CD4-positive, alpha-beta memory T cell (primary cell): ENCODE results near the gene SRMS. TPM values are rescaled to one million over a fixed set of nuclear protein-coding genes. Genes with fewer than 3 reads are reported as not detected.

Experiments
- CTCF ChIA-PET: fragments of 350-600 bp; sonication (Branson Sonifier 250); formaldehyde crosslinking; loops from one replicate; lab custom pipeline; 2021; ENCODE audit warnings: inconsistent platforms; ENCODE audit not compliant: partially characterized antibody; lab: Charles Lee
- POLR2A ChIA-PET: fragments of 350-600 bp; sonication (Branson Sonifier 250); formaldehyde crosslinking; loops from one replicate; lab custom pipeline; 2021; ENCODE audit not compliant: partially characterized antibody; lab: Charles Lee
- DNase-seq, 5 donors: peaks; one replicate each; pipeline versions ENCODE4 v3.0.0 to v3.0.0-alpha.2; 2020 to 2022; ENCODE audit warnings: mixed read lengths in 1 of 5
- H3K27ac ChIP-seq: one replicate; pipeline ENCODE4 v1.7.0; 2013; ENCODE audit warnings: low read depth, low read length
- H3K27me3 ChIP-seq: 2 replicates; pipeline ENCODE4 v1.7.0; 2013; ENCODE audit warnings: mild to moderate bottlenecking, low read length, moderate library complexity; ENCODE audit not compliant: insufficient read depth
- H3K36me3 ChIP-seq: 2 replicates; pipeline ENCODE4 v1.7.0; 2013; ENCODE audit warnings: mild to moderate bottlenecking, low read length, moderate library complexity; ENCODE audit not compliant: insufficient read depth
- H3K4me1 ChIP-seq: 2 replicates; pipeline ENCODE4 v1.7.0; 2013; ENCODE audit warnings: mild to moderate bottlenecking, low read length, moderate library complexity; ENCODE audit not compliant: insufficient read depth
- H3K4me3 ChIP-seq, 2 donors: one replicate each; pipeline ENCODE4 v1.7.0; 2013; ENCODE audit warnings: low read length in 2 of 2, mild to moderate bottlenecking in 1 of 2
- H3K9me3 ChIP-seq, 2 donors: one replicate each; pipeline ENCODE4 v1.7.0; 2013; ENCODE audit warnings: low read length in 2 of 2, control low read depth in 1 of 2; ENCODE audit not compliant: control insufficient read depth in 1 of 2
- H3K27ac Mint-ChIP-seq, 7 donors: one replicate each; pipeline ENCODE4 v1.8.0; 2020 to 2021; ENCODE audit warnings: mixed read lengths in 7 of 7, mild to moderate bottlenecking in 6 of 7, inconsistent platforms in 3 of 7, moderate library complexity in 3 of 7
- H3K27me3 Mint-ChIP-seq, 2 donors: one replicate each; pipeline ENCODE4 v1.8.0; 2020 to 2021; ENCODE audit warnings: mixed read lengths in 2 of 2
- H3K36me3 Mint-ChIP-seq, 2 donors: one replicate each; pipeline ENCODE4 v1.8.0; 2020 to 2021; ENCODE audit warnings: mixed read lengths in 2 of 2, inconsistent platforms in 1 of 2, mild to moderate bottlenecking in 1 of 2
- H3K4me1 Mint-ChIP-seq, 4 donors: one replicate each; pipeline ENCODE4 v1.8.0; 2020 to 2021; ENCODE audit warnings: mixed read lengths in 4 of 4, mild to moderate bottlenecking in 1 of 4
- H3K4me3 Mint-ChIP-seq, 8 donors: one replicate each; pipeline ENCODE4 v1.8.0; 2020 to 2021; ENCODE audit warnings: mixed read lengths in 8 of 8, mild to moderate bottlenecking in 7 of 8, moderate library complexity in 6 of 8, inconsistent platforms in 3 of 8
- H3K9me3 Mint-ChIP-seq, 8 donors: one replicate each; pipeline ENCODE4 v1.8.0; 2020 to 2021; ENCODE audit warnings: mixed read lengths in 8 of 8, mild to moderate bottlenecking in 5 of 8, inconsistent platforms in 3 of 8, moderate library complexity in 1 of 8
- intact Hi-C: fragments of 100-400 bp; cut with micrococcal nuclease; formaldehyde crosslinking; loops from one replicate; pipeline ENCODE4 v1.15.1; 2023
- polyA plus RNA-seq, 2 donors: library from polyadenylated mRNA; unstranded; fragments of 300-500 nt; fragmentation: Illumina TruSeq; gene quantifications; one replicate each; pipeline ENCODE4 v1.2.3, GENCODE V29; 2021
- total RNA-seq, 2 experiments: library from RNA; stranded (reverse); gene quantifications; one replicate each; pipeline ENCODE4 v1.2.3, GENCODE V29; 2021

Gene SRMS
- total and polyA plus RNA-seq, 4 experiments from 2014 or later, result not detected

DNA sequence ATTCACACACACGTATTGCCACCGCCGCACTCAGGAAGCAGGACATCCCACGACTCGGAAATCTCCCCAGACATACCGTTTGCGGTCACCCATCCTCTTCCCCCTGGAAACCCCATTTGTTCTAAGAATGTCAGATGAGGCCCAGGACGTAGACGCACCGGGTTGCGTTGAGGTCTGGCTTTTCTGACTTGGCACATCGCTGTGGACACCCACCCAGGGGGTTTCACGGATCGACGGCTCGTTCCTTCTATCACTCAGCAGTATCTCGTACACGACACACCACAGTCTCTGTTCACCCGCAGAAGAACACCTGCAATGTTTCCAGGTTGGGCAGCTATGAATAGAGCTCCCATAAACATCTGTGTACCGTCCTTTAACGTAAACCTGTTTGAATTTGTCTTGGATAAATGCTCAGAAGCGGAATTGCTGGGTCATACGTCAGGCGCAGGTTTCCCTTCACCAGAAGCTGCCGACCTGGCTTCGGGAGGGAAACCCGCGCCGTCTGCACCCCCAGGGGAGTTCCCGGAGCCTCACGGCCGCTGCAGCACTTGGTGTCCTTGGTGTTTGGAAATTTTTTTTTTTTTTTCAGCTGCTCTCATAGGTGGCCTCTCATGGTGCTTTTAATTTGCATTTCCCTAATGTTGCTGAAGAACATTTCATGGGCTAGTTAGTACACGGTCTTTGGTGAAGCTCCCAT is 39.3 kb downstream of the SRMS start:
- H3K27me3 ChIP-seq, result no peaks in the 10 kb centered on the region
- DNase-seq, result no peak
- H3K4me1 Mint-ChIP-seq, result peaks cover 3 to 8% (median 5%) of the 10 kb centered on the region in 4 donors
- peaks cover 0 to 22% (median 13%) of the 10 kb centered on the region in 8 donors for H3K9me3 Mint-ChIP-seq
- intact Hi-C loops, result no loop called here
- H3K27me3 Mint-ChIP-seq, result peaks cover 29 to 30% of the 10 kb centered on the region in 2 donors
- peak overlapping the region in 3 of 8 donors; percentile 10 to 64 (median 35) for H3K4me3 Mint-ChIP-seq
- H3K36me3 ChIP-seq, result no peaks in the 10 kb centered on the region
- no peaks in the 10 kb centered on the region for H3K4me1 ChIP-seq
- H3K36me3 Mint-ChIP-seq, result peaks cover 2 to 6% of the 10 kb centered on the region in 2 donors
- H3K27ac Mint-ChIP-seq, result peak overlapping the region in 2 of 7 donors; percentile 48 to 52
- POLR2A ChIA-PET, result no interaction called here
- CTCF ChIA-PET, result interaction anchor here (0.7 kb wide), 1 partner anchor 11 kb away, joined by 3 read pairs; no protein-coding TSS in a partner anchor
- no peaks in the 10 kb centered on the region for H3K9me3 ChIP-seq
- no peak overlapping the region for H3K4me3 ChIP-seq
- no peak overlapping the region for H3K27ac ChIP-seq

DNA sequence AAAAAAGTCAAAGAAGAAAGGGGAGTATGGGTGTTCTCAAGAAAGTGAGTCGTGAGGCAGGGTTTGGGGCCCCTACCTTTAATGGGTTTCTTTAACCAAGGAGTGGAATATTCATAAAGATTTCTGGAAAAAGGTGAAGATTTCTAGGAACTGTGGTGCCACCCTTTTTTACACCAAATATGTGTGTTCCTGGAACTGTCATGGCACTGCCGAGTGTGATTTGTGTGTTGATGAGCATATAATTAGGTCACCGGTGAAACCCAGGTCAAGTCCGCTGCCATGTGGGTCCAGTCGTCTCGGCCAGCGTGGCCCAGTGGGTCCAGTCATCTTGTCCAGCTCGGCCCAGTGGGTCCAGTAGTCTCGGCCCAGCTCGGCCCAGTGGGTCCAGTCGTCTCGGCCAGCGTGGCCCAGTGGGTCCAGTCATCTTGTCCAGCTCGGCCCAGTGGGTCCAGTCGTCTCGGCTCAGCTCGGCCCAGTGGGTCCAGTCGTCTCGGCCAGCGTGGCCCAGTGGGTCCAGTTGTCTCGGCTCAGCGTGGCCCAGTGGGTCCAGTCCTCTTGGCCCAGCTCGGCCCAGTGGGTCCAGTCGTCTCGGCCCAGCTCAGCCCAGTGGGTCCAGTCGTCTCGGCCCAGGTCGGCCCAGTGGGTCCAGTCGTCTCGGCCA is 40.3 kb downstream of the SRMS start:
- ChIA-PET CTCF (no interaction called here), POLR2A (interaction anchor here (1.1 kb wide), 1 partner anchor 10 kb away, joined by 3 read pairs; no protein-coding TSS in a partner anchor)
- intact Hi-C loops, result no loop called here
- Mint-ChIP-seq H3K4me3 (no peak overlapping the region), H3K27ac (no peak overlapping the region), H3K4me1 (peaks cover 3 to 8% (median 5%) of the 10 kb centered on the region in 4 donors), H3K9me3 (peaks cover 0 to 22% (median 11%) of the 10 kb centered on the region in 8 donors), H3K27me3 (peaks cover 26 to 27% of the 10 kb centered on the region in 2 donors), H3K36me3 (peaks cover 2 to 6% of the 10 kb centered on the region in 2 donors)
- no peak for DNase-seq
- H3K4me1 ChIP-seq, result no peaks in the 10 kb centered on the region
- no peaks in the 10 kb centered on the region for H3K27me3 ChIP-seq
- H3K36me3 ChIP-seq, result no peaks in the 10 kb centered on the region
- no peak overlapping the region for H3K27ac ChIP-seq
- no peaks in the 10 kb centered on the region for H3K9me3 ChIP-seq
- H3K4me3 ChIP-seq, result no peak overlapping the region

DNA sequence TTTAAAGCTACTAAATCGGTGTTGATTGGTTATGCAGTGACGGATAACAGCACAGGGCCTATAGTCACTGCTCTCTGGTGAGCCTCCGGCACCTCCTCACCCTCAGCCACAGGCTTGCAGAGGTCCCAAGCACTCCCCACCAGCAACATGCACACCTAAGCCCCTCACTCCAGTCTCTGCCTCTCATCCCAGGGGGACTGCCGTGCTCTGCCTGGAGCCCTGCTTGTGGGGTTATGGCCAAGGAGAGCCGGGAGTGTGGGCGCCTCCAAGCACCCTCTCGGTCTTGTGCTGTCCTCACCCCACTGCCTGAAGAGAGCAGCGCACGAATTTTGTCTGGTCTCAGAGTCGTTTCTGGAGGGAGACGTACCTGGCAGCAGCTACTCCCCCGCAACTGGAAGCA is 41.8 kb downstream of the SRMS start:
- ChIA-PET CTCF (interaction anchor here (2.3 kb wide), 1 partner anchor 9 kb away, joined by 8 read pairs; no protein-coding TSS in a partner anchor), POLR2A (no interaction called here)
- no peak for DNase-seq
- intact Hi-C loops, result no loop called here
- H3K27ac Mint-ChIP-seq, result no peak overlapping the region
- H3K36me3 ChIP-seq, result no peaks in the 10 kb centered on the region
- no peaks in the 10 kb centered on the region for H3K9me3 ChIP-seq
- peaks cover 0 to 22% (median 11%) of the 10 kb centered on the region in 8 donors for H3K9me3 Mint-ChIP-seq
- no peak overlapping the region for H3K4me3 Mint-ChIP-seq
- H3K4me3 ChIP-seq, result no peak overlapping the region
- no peaks in the 10 kb centered on the region for H3K4me1 ChIP-seq
- peaks cover 22 to 23% of the 10 kb centered on the region in 2 donors for H3K27me3 Mint-ChIP-seq
- no peak overlapping the region for H3K27ac ChIP-seq
- peaks cover 2 to 6% of the 10 kb centered on the region in 2 donors for H3K36me3 Mint-ChIP-seq
- H3K27me3 ChIP-seq, result no peaks in the 10 kb centered on the region
- peaks cover 3 to 8% (median 5%) of the 10 kb centered on the region in 4 donors for H3K4me1 Mint-ChIP-seq

DNA sequence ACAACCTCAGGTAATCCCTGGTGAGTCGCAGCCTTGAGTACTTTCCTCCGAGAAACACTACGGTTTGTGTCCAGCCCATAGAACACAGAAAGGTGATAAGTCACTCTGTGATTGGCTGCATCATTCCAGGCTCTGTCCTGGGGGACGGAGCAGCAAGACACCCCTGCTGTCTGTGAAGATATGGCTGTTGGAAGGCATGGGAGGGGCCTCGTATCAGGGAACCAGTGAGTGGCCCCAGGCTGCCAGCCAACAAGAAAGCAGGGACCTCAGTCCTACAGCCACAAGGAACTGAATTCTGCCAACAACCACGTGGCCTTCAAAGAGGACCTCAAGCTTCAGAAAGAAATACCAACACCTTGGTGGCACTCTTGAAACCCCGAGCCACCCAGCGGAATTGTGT is 42.3 kb downstream of the SRMS start:
- Histone ChIP-seq H3K36me3 (no peaks in the 10 kb centered on the region), H3K9me3 (no peaks in the 10 kb centered on the region), H3K4me3 (no peak overlapping the region), H3K4me1 (no peaks in the 10 kb centered on the region), H3K27ac (no peak overlapping the region), H3K27me3 (no peaks in the 10 kb centered on the region)
- no peak overlapping the region for H3K4me3 Mint-ChIP-seq
- H3K9me3 Mint-ChIP-seq, result peaks cover 0 to 22% (median 11%) of the 10 kb centered on the region in 8 donors
- H3K36me3 Mint-ChIP-seq, result peaks cover 2 to 6% of the 10 kb centered on the region in 2 donors
- no peak overlapping the region for H3K27ac Mint-ChIP-seq
- ChIA-PET CTCF (interaction anchor here (2.3 kb wide), 1 partner anchor 9 kb away, joined by 8 read pairs; no protein-coding TSS in a partner anchor), POLR2A (no interaction called here)
- intact Hi-C loops, result no loop called here
- peaks cover 3 to 8% (median 5%) of the 10 kb centered on the region in 4 donors for H3K4me1 Mint-ChIP-seq
- peaks cover 18 to 23% of the 10 kb centered on the region in 2 donors for H3K27me3 Mint-ChIP-seq
- DNase-seq, result no peak

DNA sequence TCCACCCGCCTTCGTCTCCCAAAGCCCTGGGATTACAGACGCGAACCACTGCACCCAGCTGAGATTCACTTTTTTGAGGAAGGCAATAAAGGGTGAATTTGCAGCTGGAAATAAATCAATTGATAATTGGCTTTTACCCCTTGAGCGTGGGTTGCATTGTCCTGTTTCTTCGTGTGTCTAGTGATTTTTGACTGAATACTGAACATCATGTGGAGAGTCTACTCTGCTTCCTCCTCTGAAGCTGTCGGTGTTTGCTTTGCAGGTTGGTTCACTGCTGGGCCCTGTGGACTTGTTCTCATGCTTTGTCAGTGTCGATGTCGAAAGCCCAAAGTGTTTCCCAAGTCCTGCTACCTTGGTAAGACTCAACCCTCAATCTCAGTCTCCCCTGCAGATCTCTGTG is 42.9 kb downstream of the SRMS start:
- H3K36me3 ChIP-seq, result no peaks in the 10 kb centered on the region
- H3K27me3 ChIP-seq, result no peaks in the 10 kb centered on the region
- no peak overlapping the region for H3K4me3 Mint-ChIP-seq
- no peak for DNase-seq
- H3K9me3 ChIP-seq, result no peaks in the 10 kb centered on the region
- peaks cover 3 to 8% (median 5%) of the 10 kb centered on the region in 4 donors for H3K4me1 Mint-ChIP-seq
- POLR2A ChIA-PET, result no interaction called here
- CTCF ChIA-PET, result interaction anchor here (2.3 kb wide), 1 partner anchor 8 kb away, joined by 8 read pairs; no protein-coding TSS in a partner anchor
- H3K27me3 Mint-ChIP-seq, result peaks cover 16 to 20% of the 10 kb centered on the region in 2 donors
- no peak overlapping the region for H3K27ac ChIP-seq
- no peak overlapping the region for H3K27ac Mint-ChIP-seq
- H3K4me3 ChIP-seq, result no peak overlapping the region
- intact Hi-C loops, result no loop called here
- peaks cover 2 to 6% of the 10 kb centered on the region in 2 donors for H3K36me3 Mint-ChIP-seq
- H3K4me1 ChIP-seq, result peaks cover under 1% of the 10 kb centered on the region
- peaks cover 0 to 22% (median 11%) of the 10 kb centered on the region in 8 donors for H3K9me3 Mint-ChIP-seq

DNA sequence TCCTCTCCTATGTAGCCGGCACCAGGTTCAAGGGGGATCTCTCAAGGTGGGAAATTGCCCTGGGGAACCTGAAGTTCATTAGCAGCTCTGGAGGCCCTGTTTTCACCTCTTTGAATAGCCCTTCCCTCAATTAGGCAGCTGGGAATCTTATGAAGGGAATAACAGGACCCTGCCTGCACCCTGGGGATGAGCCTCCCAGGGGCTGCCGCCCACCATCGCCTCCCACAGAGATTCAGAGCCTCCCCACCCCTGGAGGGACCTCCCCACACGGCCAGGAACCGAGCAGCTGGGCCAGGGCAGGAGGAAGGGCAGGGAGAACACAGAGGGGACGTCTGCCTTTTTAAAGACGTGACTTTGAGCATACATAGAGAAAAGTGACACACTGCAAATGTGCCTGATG is 44.0 kb downstream of the SRMS start:
- CTCF ChIA-PET, result no interaction called here
- POLR2A ChIA-PET, result no interaction called here
- H3K4me1 ChIP-seq, result peaks cover 4% of the 10 kb centered on the region

DNA sequence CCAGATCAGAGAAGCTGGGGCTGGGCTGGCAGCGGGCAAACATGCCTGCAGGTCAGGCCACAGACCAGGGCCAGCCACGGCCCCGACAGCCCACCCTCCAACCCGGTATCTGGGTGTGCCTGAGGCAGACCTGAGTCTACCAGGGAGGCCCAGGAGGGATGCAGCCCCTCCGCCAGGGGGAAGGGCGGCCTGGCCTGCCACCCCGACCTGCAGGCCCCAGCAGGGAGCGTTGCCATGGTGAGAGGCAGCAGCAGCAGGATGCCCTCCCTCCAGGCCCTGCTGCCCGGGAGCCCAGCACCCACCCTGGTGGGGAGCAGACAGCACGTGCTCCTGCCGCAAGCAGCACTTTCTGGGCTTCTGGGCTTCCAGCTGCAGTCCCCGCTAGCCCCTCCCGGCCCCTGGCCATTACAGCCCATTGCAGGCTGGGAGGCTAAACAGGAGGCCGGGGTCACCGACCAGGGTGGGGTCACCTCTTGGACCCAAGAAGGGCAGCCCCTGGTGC is 44.8 kb downstream of the SRMS start:
- H3K36me3 ChIP-seq, result no peaks in the 10 kb centered on the region
- peaks cover 5 to 6% of the 10 kb centered on the region in 2 donors for H3K27me3 Mint-ChIP-seq
- H3K4me3 ChIP-seq, result no peak overlapping the region
- H3K27me3 ChIP-seq, result peaks cover under 1% of the 10 kb centered on the region
- intact Hi-C loops, result no loop called here
- no peak for DNase-seq
- H3K4me1 Mint-ChIP-seq, result peaks cover 0 to under 1% (median under 1%) of the 10 kb centered on the region in 4 donors
- peaks cover 9% of the 10 kb centered on the region for H3K4me1 ChIP-seq
- H3K9me3 Mint-ChIP-seq, result peaks cover 0 to 22% (median 11%) of the 10 kb centered on the region in 8 donors
- ChIA-PET POLR2A (no interaction called here), CTCF (interaction anchor here (1.4 kb wide), 1 partner anchor 18 kb away, joined by 3 read pairs; the partner anchor contains the start of gene PPDPF)
- H3K4me3 Mint-ChIP-seq, result no peak overlapping the region
- no peak overlapping the region for H3K27ac Mint-ChIP-seq
- peaks cover 2 to 6% of the 10 kb centered on the region in 2 donors for H3K36me3 Mint-ChIP-seq
- H3K9me3 ChIP-seq, result no peaks in the 10 kb centered on the region
- no peak overlapping the region for H3K27ac ChIP-seq

More for the DNA sequence above, 44.0 kb downstream of the SRMS start:
- Mint-ChIP-seq H3K4me1 (peaks cover 3 to 8% (median 5%) of the 10 kb centered on the region in 4 donors), H3K27ac (no peak overlapping the region), H3K36me3 (peaks cover 2 to 6% of the 10 kb centered on the region in 2 donors), H3K27me3 (peaks cover 11 to 14% of the 10 kb centered on the region in 2 donors), H3K4me3 (no peak overlapping the region), H3K9me3 (peaks cover 0 to 22% (median 11%) of the 10 kb centered on the region in 8 donors)
- intact Hi-C loops, result no loop called here
- no peak for DNase-seq
- Histone ChIP-seq H3K4me3 (no peak overlapping the region), H3K27me3 (no peaks in the 10 kb centered on the region), H3K36me3 (no peaks in the 10 kb centered on the region), H3K27ac (no peak overlapping the region), H3K9me3 (no peaks in the 10 kb centered on the region)
